ENCODE results near the gene PROSER1. TPM values are rescaled to one million over a fixed set of nuclear protein-coding genes. Genes with fewer than 3 reads are reported as not detected.

PROSER1 gene
- total and polyA plus RNA-seq, 9 of the 15 experiments (the other 6 are each of a cell fraction or from before 2014, with no cell fraction given) = 9.2 to 36.2 (median 10.4) TPM

GRCh38 chr13:38998739-38999138 is 39.1 kb downstream of the PROSER1 start:
- intact Hi-C loops (cut with micrococcal nuclease) (no loop called here), in situ Hi-C loops (cut with MboI) (loop anchor here (25.0 kb wide), 1 partner anchor 1689 kb away; no protein-coding TSS in a partner anchor)
- FAIRE-seq = peak; percentile 97
- peak; percentile 39 to 88 (median 64) for DNase-seq (ENCODE audit: extremely low read depth in 1 of 4, low spot score in 3 of 4)
- no TSS peak for BruUV-seq (replicated peaks)
- WGBS (ENCODE audit: insufficient coverage, low coverage, missing lambda C conversion rate) = 0% methylated on average over 3 of the region's 3 CpGs
- Histone ChIP-seq H3K79me2 (ENCODE audit: control insufficient read depth, insufficient read depth, low read length) (no peaks in the 10 kb centered on the region), H3K27ac (ENCODE audit: extremely low read depth, low read depth, low read length) (peak overlapping the region; percentile 43; the same call in 2 of the 3 replicates), H3K9me1 (ENCODE audit: control insufficient read depth, insufficient read depth, low read length) (no peaks in the 10 kb centered on the region), H2AFZ (ENCODE audit: low read depth, low read length) (0 out of 2 replicates have a peak overlapping the region, but pooled peaks have one; percentile 13), H3K9me3 (replicated peaks; ENCODE audit: control insufficient read depth, insufficient read depth, low read depth, low read length) (no peaks in the 10 kb centered on the region), H3K27me3 (ENCODE audit: control insufficient read depth in 2 of 2, insufficient read depth in 2 of 2, low read length in 2 of 2) (no peaks in the 10 kb centered on the region), H3K4me2 (ENCODE audit: insufficient read depth, low read length) (peak overlapping the region; percentile 10), H3K4me3 (no peak overlapping the region), H4K20me1 (replicated peaks; ENCODE audit: control insufficient read depth, insufficient read depth, low read length) (no peaks in the 10 kb centered on the region), H3K4me1 (replicated peaks in 1 of 2; ENCODE audit: control insufficient read depth in 2 of 2, insufficient read depth in 2 of 2, low read length in 2 of 2) (peaks cover 0 to 15% of the 10 kb centered on the region in 2 experiments; a peak in 3 of 5 replicates), H3K36me3 (ENCODE audit: control insufficient read depth, insufficient read depth, low read length) (no peaks in the 10 kb centered on the region), H3K9ac (ENCODE audit: insufficient read depth in 1 of 2, low read depth in 2 of 2, low read length in 2 of 2) (no peak overlapping the region)
- ChIA-PET POLR2A (no interaction called here), CTCF (ENCODE audit: low intra/inter-chr PET ratio) (no interaction called here)
- peak; percentile 96 for ATAC-seq
- TF ChIP-seq MEF2A (IDR thresholded peaks at IDR 0.05; ENCODE audit: control insufficient read depth, low read depth, low read length) (peak; percentile 97), PREB (CRISPR knock-in tag; IDR thresholded peaks at IDR 0.05) (no peak), ZKSCAN1 (IDR thresholded peaks at IDR 0.05; ENCODE audit: low read depth, low read length) (0 out of 2 replicates have a peak, but pooled peaks have one; percentile 14), FOXK1 (CRISPR knock-in tag; IDR thresholded peaks at IDR 0.05; ENCODE audit: borderline replicate concordance) (no peak), DDX20 (tag; IDR thresholded peaks at IDR 0.05; ENCODE audit: low read depth) (no peak), KDM1A (IDR thresholded peaks at IDR 0.05) (peak; percentile 58 to 62; a peak in 2 of 4 replicates), EWSR1 (IDR thresholded peaks at IDR 0.05; ENCODE audit: borderline replicate concordance, low read depth, partially characterized antibody) (no peak), ETV6 (IDR thresholded peaks at IDR 0.05; ENCODE audit: borderline replicate concordance in 1 of 2, low read depth in 2 of 2, low read length in 1 of 2) (no peak), ETV6 (CRISPR knock-in tag; IDR thresholded peaks at IDR 0.05; ENCODE audit: borderline replicate concordance) (no peak), ZC3H4 (CRISPR knock-in tag; IDR thresholded peaks at IDR 0.05; ENCODE audit: borderline replicate concordance) (no peak), EZH2 (IDR thresholded peaks at IDR 0.05; ENCODE audit: borderline replicate concordance, low read depth, low read length) (no peak), HCFC1 (IDR thresholded peaks at IDR 0.05; ENCODE audit: low read depth, low read length) (no peak), CREM (IDR thresholded peaks at IDR 0.05; ENCODE audit: low read depth) (peak; percentile 48), SOX6 (IDR thresholded peaks at IDR 0.05) (peak; percentile 75), HDAC2 (IDR thresholded peaks at IDR 0.05) (peak; percentile 56; the same call in 1 of the 2 replicates), TCF3 (CRISPR knock-in tag; IDR thresholded peaks at IDR 0.05) (peak; percentile 97), ZSCAN29 (IDR thresholded peaks at IDR 0.05) (no peak), SMARCA4 (IDR thresholded peaks at IDR 0.05) (peak; percentile 90), RNF2 (IDR thresholded peaks at IDR 0.05) (0 out of 2 replicates have a peak, but pooled peaks have one; percentile 43), E2F6 (IDR thresholded peaks at IDR 0.05; ENCODE audit: borderline replicate concordance in 1 of 2, extremely low read depth in 1 of 2, insufficient read depth in 1 of 2, insufficient read length in 1 of 2, low read depth in 1 of 2, low read length in 1 of 2, poor library complexity in 1 of 2, severe bottlenecking in 1 of 2) (peak in 1 of 2 experiments; percentile 17), ZKSCAN8 (CRISPR knock-in tag; IDR thresholded peaks at IDR 0.05) (peak; percentile 68; the same call in 1 of the 2 replicates)
- TF ChIP-seq, protein P1, sequence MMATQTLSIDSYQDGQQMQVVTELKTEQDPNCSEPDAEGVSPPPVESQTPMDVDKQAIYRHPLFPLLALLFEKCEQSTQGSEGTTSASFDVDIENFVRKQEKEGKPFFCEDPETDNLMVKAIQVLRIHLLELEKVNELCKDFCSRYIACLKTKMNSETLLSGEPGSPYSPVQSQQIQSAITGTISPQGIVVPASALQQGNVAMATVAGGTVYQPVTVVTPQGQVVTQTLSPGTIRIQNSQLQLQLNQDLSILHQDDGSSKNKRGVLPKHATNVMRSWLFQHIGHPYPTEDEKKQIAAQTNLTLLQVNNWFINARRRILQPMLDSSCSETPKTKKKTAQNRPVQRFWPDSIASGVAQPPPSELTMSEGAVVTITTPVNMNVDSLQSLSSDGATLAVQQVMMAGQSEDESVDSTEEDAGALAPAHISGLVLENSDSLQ (IDR thresholded peaks at IDR 0.05) = no peak
